BJ (cell line): ENCODE results near the gene MYADML2. TPM values are rescaled to one million over a fixed set of nuclear protein-coding genes. Genes with fewer than 3 reads are reported as not detected.

Experiments used
- CTCF ChIA-PET: fragments of 350-600 bp; formaldehyde crosslinking; extraction: SDS; loops from one replicate; lab custom pipeline; 2021; ENCODE audit warnings: antibody characterized with exemption, inconsistent platforms; lab: Yijun Ruan, JAX
- POLR2A ChIA-PET: fragments of 300-600 bp; sonication (Branson Sonifier 250); formaldehyde crosslinking; extraction: SDS; loops from one replicate; lab custom pipeline; 2021; ENCODE audit warnings: antibody characterized with exemption; lab: Charles Lee
- DNase-seq: peaks from one replicate; pipeline ENCODE4 v3.0.0-alpha.2; 2011; ENCODE audit warnings: low read depth
- H3K27me3 ChIP-seq: 2 replicates; pipeline ENCODE4 v1.6.0; 2011; ENCODE audit warnings: low read length; ENCODE audit not compliant: control insufficient read depth, insufficient read depth
- H3K36me3 ChIP-seq: 2 replicates; pipeline ENCODE4 v1.5.1; 2011; ENCODE audit warnings: low read length; ENCODE audit not compliant: control insufficient read depth, insufficient read depth
- H3K4me3 ChIP-seq: 2 replicates; pipeline ENCODE4 v1.5.1; 2011; ENCODE audit warnings: low read depth, mild to moderate bottlenecking, control low read depth, low read length
- CTCF ChIP-seq: IDR thresholded peaks from 2 replicates; pipeline ENCODE4 v1.5.1; 2011; ENCODE audit warnings: low read depth, mild to moderate bottlenecking, control low read depth, inconsistent platforms, low read length, moderate library complexity; ENCODE audit not compliant: insufficient read depth
- polyA plus RNA-seq: library from polyadenylated mRNA; depleted of rRNA; stranded (reverse); fragments of >200 nt; gene quantifications from 2 replicates; pipeline ENCODE4 v1.2.3, GENCODE V29; 2011

Gene MYADML2
- polyA plus RNA-seq, 1 experiment: not detected

DNA sequence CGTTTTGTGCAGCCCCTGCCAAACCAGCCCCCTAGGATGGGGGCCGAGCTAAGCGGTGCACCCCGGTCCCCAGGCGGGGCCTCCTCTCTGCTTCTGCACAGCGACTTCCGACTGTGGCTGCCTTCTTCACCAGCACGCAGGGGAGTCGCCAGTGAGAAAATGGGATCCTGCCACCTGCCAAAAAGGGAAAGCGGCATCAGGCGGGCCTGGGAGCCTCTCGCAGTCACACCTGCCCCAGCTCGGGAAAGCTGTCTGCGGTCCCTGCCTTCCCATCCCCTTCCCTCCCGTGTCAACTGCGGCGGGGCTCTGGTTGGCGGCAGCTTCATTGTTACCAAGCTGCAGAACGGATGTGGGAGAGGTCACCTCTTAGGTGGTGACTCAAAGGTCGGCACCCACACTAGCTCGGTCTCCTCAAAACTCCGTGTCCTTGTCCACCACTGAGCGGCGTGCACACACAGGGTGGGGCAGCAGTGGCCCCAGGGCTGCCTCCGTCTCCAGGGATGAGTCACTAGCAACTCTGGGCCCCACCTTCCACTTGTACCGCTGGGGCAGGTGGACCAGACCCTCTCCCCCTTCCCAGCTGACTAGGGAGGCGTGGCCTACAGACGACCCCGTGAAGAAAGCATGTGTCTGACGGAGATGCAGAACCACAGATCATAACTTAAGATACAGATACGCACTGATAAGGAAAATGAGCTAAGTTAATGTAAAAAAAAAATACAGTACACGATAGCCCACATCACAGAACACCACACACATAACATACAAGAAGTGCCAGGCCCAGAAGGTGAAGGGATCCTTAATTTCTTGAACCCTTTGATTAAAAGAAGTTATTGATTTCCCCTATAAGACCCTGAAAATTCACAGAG, 34.4 kb downstream of the MYADML2 start:
- no peaks in the 10 kb centered on the region for H3K27me3 ChIP-seq
- ChIA-PET CTCF (interaction anchor here (0.6 kb wide), 1 partner anchor 16 kb away, joined by 3 read pairs; no protein-coding TSS in a partner anchor), POLR2A (no interaction called here)
- peaks cover 35% of the 10 kb centered on the region for H3K36me3 ChIP-seq
- no peak for TF ChIP-seq CTCF
- no peak overlapping the region for H3K4me3 ChIP-seq
- no peak for DNase-seq

DNA sequence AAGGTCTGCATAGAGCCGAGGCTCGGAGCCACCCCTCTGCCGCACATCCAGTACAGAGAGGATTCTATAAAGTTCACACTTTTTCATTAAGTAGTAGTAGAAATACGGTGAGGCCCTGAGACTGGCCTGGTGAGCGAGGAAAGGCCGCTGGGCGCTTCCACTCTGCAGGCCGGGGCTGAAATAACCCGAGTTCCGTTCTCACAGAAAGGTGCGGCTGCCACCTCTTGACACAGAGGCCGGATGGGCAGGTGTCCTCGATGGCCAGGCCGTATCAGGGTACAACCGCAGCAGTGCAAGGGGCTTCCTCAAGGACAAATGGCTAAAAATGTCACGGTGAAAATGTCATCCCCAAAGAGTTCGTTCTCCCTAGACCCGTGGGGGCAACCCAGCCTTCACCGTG, 35.1 kb downstream of the MYADML2 start:
- POLR2A ChIA-PET: no interaction called here
- H3K36me3 ChIP-seq: peaks cover 36% of the 10 kb centered on the region
- CTCF ChIA-PET: no interaction called here
- no peak for DNase-seq
- H3K4me3 ChIP-seq: no peak overlapping the region
- TF ChIP-seq CTCF: no peak
- no peaks in the 10 kb centered on the region for H3K27me3 ChIP-seq

GRCh38 chr17:81911277-81911961, 35.6 kb downstream of the MYADML2 start, which contains the start of gene PCYT2:
Gene PCYT2 (minus strand): TSS chr17:81911399. CDS start chr17:81911355, 44 bp downstream.
- TF ChIP-seq CTCF: no peak
- peak within 1 kb of the TSS; percentile 78 for H3K4me3 ChIP-seq
- H3K27me3 ChIP-seq: no peaks in the 10 kb centered on the region
- ChIA-PET POLR2A (no interaction called here), CTCF (no interaction called here)
- no peak for DNase-seq
- H3K36me3 ChIP-seq: peaks cover 38% of the 10 kb centered on the region

- ChIA-PET CTCF (no interaction called here), POLR2A (no interaction called here)
- Histone ChIP-seq H3K36me3 (peaks cover 41% of the 10 kb centered on the region), H3K4me3 (peak overlapping the region; percentile 78), H3K27me3 (no peaks in the 10 kb centered on the region)
- no peak for TF ChIP-seq CTCF
- no peak for DNase-seq
Measured at GRCh38 chr17:81910840-81911276, 36.2 kb downstream of the MYADML2 start.
